SKM-1 (cell line): Measurements from ENCODE around the gene ZNF3.

ENCODE experiments used
- DNase-seq: peaks from one replicate; lab custom pipeline; 2025; ENCODE audit not compliant: unreplicated experiment; lab: John Stamatoyannopoulos, UW

The ZNF3 gene

DNA sequence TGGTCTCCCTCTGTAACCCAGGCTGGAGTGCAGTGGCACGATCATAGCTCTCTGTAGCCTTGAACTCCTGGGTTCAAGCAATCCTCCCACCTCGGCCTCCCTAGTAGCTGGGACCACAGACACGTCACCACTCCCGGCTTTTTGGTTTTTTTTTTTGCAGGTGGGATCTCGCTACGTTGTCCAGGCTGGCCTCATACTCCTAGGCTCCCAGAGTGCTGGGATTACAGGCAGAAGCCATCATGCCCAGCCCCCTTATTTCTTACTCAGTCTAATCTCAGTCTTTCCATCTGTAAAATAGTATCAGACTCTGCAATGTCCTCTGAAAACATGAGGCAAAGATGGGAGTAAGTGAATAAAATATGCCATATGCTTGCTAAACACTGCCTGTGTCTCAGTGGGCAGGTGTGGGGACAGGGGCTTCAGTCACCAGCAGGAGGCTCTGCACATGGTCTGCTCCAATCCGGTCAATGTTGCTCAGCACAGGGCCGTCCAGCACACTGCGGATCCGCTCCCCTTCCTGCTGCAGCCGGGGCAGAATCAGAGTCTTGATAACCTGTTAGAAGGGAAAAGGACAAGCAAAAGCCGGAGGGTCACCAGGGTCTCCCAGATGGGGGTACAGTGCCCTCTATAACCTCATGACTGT, 28.1 kb upstream of the ZNF3 start:
- DNase-seq = no peak

DNA sequence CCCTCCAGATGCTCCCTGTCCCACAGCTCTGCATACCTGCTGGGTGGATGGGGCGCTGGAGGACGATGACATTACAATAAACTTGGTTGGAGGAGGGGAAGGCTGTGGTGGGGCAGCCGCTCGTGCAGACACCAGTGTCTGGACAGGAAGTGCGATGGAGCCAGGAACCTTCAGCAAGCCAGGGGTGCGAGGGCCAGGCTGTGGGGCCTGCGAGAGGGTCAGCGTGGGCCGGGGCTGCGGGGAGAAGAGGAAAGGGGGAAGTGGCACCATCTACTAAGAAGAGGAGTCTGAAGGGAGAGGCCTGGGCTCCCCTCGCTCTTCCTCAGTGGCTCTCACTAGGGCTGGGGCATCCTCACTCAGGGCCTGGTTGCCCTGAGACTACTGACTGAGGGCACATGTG, 26.4 kb upstream of the ZNF3 start:
- DNase-seq = no peak

DNA sequence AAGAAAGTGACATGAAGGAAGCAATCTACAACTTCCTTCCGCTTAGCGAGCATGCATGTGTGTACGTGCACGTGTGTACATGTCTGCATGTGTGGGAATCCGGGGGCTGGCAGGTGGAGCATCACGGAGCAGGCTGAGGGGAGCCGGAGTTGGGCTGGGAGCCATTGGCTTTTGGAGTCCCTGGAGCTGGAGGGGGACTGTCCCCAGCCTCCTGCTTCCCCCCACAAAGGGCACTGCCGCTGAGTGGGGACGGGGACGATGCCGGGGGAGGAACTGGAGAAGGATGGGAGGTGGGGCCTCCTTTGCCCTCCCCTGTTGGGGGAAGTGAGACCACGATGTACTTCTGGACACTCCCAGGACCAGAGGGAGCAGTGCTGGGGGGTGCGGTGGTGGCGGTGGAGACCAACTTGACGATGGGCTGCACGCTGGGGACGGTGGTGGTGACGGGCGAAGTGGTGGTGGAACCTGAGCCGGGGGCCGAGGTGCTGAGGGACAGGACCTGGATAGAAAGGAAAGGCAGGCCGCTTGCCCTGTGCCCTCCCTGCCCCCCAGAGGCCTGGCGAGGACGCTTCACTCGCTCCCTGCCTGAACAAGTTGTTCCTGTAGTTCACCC, 25.7 kb upstream of the ZNF3 start:
- no peak for DNase-seq

DNA sequence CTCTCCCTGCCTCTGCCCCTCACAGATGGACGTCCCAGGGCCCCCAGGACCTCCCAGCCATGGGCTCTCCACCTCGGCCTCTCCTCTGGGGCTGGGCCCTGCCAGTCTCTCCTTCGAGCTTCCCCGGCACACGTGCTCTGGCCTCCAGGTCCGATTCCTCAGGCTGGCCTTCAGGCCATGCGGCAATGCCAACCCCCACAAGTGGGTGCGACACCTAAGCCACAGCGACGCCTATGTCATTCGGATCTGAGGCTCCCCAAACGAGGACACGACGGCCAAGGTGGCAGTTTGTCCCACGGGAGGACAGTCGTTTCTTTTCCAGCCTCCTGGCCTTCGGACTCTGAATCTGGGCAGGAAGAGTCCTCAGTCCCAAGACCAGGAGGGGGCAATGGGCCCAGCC, 25.1 kb upstream of the ZNF3 start:
- DNase-seq = no peak

DNA sequence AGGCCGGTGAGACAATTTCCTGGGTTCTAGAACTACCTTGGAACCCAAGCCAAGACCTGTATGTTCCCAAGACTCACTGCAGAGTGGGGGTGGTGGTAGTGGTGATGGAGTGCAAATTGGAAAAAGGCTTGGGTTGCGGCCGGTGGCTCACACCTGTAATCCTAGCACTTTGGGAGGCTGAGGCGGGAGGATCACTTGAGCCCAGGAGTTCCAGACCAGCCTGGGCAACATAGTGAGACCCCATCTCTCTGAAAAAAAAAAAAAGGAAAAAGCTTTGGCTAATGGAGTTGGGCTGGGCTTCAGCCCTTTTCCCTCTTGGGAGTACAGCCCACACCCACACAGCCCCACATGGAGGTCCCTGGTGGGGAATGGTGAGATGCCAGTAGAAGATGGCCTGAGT, 24.0 kb upstream of the ZNF3 start:
- DNase-seq = no peak

DNA sequence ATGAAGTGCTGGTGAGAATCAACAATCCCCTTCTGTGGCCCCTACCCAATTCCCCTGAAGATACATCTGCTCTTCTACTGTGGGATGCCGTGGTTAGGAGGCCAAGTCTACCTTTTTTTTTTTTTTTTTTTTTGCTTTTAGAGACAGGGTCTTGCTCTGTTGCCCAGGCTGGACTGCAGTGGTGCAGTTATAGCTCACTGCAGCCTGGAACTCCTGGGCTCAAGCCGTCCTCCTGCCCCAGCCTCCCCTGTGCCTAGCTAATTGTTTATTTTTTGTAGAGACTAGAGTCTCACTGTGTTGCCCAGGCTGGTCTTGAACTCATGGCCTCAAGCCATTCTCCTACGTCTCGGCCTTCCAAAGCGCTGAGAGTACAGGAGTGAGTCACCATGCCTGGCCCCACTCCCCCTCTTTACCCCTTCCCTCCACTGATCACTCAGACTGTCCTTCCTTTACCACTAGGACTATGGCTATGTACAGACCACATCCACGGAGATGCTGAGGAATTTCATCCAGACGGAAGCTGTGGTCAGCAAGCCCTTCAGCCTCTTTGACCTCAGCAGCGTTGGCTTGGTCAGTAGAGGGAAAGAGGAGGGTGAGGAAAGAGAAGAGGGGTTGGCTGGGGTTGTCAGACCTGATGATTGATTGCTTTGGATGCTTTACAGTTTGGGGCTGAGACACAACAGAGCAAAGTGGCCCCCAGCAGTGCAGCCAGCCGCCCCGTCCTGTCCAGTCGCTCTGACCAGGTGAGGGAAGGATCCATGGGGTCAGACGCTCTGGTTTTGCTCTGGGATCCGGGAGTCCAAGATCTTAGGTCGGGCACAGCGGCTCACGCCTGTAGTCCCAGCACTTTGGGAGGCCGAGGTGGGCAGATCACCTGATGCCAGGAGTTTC, 21.7 kb upstream of the ZNF3 start:
- DNase-seq = no peak

DNA sequence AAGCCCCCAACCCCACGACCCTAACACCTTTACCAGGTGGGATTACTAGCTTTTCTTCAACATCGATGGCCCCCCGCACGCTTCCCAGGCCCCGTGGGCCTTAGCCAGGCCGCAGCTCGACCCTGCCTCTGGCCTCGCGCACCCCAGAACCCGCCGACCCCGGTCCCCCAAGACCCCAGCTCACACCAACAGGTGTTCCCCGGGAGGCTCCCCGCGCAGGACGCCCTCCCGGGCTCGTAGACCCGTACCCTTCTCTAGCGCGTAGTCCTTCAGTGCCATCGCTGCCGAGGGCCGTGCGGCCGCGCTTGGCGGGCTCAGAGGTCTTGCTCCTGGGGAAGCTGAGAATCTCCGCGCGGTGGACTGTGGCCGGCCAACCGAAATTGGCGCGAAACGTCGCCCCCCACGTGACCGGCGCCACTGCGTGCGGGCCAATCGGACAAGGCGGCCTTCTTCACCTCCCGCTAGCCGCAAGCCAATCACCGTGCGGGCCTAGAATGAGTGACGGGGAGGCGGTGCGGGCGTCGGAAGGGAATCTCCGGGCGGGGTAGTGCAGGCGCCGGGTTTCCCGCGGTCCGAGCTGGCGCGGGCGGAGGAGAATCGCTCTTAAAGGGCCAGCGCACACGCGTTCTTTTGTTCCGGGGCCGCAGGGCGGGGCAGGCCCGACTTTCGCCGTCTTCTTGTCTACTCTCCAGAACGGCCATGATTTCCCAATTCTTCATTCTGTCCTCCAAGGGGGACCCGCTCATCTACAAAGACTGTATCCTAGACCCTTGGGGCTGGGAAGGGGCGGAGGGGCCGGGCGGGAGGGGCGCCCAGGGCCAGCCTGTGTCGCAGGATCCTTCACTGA, 19.7 kb upstream of the ZNF3 start, which contains the start of the genes AP4M1 and MCM7:
AP4M1 (plus strand) TSS at position 628 of the 847 bp plus-strand sequence; CDS start at position 700, 72 bp downstream.
MCM7 (minus strand) TSS at position 382 of the 847 bp plus-strand sequence; CDS start at position 279, 103 bp downstream.
- DNase-seq = peak; percentile 96

DNA sequence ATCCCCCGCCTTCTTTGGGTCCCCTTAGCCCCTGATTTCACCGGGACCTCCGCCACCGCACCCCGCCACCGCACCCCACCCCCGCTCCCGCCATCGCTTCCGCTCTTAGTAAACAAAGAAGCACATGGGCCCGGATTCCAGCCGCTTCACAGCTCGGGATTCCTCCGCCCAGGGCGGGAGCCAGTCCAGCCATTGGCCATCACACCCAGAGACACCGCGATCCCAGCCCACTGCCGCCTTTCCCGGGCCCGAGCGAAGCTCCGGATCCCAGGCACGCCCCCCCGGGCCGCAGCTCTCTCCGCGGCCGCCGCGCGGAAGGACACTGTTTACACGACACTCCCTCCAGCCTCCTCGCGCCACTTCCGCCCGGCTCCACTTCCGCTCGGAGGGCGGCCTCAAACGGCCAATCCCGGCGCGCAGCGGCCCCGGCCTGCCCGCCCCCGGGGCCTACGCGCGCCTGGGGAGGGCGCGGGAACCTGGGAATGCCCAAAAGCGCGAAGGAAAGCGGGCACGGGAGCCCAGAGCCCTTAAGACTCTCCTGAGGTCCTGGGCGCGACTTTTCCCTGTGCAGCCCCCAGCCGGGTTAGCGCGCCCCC, 19.0 kb upstream of the ZNF3 start:
- DNase-seq = peak; percentile 64

DNA sequence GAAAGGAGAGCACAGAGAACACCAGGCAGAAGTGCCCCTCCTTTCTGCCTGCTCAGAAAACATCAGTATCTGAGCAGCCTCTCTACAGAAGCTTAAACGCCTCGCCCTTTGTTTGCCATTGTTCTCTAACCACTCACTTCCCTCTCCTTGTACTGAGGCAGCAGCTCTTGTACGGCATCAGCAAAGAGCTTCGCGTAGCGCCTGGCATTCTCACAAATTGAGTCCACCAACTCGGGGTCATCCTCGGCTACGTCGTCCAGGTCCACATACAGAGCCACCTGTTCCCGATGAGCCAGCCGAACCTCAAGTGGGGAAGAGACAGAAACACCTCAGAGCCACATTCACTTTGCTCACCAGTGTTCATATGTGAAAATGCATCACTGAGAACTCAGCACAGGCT, 17.9 kb upstream of the ZNF3 start:
- DNase-seq = no peak

DNA sequence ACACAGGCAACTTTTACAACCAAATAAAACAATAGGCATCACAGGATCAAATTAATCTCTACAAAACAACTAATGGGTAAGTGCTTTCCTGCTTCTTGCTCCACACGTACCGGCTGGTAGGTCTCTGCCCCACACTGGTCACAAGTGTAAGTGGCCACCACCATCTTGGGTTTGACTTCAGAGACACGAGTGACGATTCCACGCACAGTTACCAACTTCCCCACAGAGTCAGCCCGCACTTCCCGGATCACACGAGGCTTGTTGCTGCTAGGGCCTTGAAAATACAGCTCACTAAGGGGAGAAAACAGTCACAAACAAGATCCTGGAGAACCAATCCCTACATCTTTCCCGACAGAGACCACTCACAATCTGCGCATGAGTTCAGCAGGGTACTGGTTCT, 17.4 kb upstream of the ZNF3 start:
- no peak for DNase-seq

DNA sequence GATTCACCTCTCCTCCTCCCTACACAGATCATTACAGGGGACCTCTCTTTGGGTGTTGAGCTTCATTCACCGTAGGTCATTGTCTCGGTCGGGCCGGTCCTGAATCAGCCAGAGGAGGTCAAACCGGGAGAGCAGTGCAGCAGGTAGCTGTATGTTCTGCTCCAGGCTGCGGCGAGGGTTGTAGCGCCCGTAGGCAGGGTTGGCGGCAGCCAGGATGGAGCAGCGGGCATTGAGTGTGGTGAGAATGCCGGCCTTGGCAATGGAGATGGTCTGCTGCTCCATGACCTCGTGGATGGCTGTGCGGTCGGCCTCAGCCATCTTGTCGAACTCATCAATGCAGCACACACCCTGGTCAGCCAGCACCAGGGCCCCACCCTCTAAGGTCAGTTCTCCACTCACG, 14.2 kb upstream of the ZNF3 start:
- no peak for DNase-seq

DNA sequence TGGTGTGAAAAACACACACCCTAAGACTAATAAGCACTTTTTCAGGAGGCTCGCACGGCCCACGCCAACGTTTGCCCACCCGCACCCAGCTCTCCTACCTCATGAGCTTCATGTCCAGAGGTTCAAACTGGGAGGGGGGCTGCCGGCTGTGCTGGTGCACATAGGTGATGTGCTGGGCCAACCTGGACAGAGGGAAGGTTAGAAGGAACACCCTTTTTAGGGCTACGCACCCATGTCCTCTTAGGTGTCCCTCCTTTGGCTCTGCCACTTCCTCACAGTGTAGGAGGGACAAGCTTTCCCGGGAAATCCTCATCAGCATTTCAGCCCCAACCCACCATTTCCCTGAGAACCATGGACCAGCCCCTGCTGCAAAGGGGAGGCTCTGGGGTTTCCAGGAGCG, 13.8 kb upstream of the ZNF3 start:
- no peak for DNase-seq

DNA sequence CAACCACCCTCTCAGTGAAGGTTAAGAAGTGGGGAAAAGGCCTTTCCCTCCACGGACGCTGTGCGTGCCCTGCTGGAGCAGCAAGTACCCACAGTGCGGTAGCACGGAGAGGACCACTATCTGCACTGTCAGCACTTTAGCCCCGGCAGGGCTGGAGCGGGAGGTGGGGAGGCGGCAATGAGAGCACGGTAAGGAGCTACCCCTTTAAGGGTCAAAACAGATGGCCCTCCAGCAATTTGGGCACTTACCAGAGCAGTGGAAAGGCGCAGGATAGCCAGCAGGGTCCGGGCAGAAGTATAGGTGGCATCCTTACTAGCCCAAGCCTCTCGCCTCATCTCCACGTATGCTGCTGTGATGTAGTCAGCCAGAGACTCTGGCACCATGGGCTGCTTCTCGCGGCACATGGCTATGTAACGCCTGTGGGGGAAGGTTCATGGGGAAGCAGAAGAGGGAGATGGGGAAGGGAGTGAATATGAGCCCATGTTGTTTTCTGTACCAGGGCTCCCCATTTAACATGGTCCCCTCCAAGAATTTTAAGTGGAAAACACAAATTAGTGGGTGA, 12.5 kb upstream of the ZNF3 start:
- DNase-seq = no peak

DNA sequence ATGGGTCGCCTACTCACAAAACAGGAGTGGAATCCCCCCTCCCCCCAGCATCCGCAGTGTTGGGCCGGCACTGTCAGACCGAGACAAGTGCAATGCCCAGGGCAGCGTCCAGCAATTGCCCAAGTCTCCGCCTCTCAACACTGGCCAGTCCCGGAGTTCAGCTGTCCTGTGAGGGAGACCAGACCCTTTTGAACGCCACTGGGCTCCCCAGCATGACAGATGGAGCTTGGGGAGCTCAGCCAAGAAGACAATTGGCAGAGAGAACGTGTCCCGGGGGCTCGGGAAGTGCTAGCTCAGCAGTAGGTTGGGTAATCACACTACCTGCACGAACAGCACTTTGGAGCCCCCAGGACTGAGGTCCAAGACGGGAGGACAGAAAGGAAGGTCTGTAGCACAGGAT, 12.0 kb upstream of the ZNF3 start:
- no peak for DNase-seq

DNA sequence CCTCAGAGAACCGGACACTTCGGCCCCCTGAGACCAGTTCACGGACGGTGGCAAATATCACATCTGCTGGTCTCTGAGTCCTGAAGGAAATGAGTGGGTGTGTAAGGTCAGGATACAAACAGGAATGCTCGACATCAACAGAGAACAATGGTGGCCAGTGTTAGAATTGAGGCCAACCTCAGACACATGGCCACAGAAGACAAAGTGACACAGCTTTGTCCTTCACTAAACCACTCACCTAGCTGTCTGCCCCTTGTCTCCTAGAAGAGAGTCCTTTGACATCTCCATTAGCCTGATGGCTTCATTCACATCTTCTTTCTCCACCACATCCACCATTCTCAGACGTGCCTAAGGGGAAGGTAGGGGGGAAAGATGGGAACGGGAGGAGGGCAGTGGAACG, 11.5 kb upstream of the ZNF3 start:
- DNase-seq = no peak

DNA sequence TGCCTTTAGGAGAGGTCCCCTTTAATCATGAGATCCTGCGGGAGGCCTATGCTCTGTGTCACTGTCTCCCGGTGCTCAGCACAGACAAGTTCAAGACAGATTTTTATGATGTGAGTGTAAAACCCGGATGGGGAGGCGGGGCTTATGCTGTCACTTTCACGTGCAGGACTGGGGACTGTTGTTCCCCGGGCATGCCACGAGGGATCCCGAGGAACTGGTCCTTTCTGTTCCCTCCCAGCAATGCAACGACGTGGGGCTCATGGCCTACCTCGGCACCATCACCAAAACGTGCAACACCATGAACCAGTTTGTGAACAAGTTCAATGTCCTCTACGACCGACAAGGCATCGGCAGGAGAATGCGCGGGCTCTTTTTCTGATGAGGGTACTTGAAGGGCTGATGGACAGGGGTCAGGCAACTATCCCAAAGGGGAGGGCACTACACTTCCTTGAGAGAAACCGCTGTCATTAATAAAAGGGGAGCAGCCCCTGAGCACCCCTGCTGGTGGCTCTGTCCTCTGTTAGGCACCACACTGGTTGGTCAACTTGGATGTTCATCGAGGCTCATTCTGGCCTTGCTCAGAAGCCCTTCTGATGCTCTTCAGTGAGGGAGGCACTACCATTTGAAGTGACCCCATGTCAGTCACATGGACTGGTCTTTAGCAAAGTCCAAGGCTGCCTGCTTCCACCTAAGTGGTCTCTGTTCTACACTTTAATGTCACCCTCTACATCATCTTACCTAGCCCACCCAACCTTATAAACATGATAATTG, 10.1 kb upstream of the ZNF3 start:
- no peak for DNase-seq

DNA sequence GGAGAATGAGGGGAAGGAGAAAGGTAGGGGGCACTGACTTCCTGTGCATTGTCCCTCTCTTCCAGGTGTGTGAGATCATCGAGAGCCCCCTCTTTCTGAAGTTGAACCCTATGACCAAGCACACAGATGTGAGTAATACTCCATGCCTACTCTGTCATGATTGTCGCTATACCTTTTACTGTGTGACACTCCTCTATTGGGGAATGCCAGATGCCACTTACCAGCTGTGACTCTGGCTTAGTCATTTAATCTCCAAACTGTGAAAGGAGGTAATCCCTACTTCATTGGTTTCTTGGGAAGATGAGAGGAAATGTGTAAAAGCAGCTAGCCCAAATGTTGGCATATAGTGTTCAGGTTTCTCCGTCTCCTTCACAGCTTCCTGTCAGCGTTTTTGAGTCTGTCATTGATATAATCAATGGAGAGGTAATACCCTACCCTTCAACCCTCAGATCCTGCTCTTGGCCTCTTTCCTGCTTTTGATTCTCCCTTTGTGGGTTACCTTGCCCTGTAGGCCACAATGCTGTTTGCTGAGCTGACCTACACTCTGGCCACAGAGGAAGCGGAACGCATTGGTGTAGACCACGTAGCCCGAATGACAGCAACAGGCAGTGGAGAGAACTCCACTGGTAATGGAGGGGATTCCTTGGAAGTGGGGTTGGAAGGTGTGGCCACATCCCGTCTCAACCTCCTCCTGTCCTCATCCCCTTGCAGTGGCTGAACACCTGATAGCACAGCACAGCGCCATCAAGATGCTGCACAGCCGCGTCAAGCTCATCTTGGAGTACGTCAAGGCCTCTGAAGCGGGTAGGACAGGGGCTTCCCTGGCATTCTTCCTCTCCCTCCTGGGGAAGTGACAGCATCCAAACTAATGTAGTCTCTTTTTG, 9.2 kb upstream of the ZNF3 start:
- no peak for DNase-seq

DNA sequence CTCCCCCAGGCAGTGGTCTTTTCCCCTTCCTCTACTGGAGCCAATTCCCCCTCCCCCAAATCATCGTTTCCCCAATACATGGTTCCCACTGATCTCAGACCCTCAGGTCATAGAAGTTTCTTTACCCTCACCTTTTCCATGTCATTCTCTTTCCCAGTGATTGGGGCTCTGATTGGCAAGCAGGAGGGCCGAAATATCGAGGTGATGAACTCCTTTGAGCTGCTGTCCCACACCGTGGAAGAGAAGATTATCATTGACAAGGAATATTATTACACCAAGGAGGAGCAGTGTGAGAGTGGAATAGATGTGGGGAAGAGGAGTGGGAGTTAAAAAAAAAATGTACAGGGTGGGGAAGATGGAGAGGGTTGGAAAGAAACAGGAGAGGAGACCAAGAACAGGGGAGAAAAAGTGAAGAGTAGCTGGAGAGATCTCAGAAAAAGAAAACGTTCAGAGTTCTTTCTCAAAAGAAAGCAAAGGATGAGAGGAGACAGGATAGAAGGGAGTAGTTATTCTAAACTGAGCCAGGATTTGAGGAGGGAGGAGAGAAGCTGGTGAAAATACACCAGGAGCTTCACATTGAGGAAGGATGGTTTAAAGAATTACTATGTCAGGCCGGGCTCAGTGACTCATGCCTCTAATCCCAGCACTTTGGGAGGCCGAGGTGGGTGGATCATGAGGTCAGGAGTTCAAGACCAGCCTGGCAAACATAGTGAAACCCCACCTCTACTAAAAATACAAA, 8.1 kb upstream of the ZNF3 start:
- no peak for DNase-seq
